ENCODE data around the gene SHOC2. TPM values are rescaled to one million over a fixed set of nuclear protein-coding genes. Genes with fewer than 3 reads are reported as not detected.
A peak's percentile ranks its signal among the peaks of the same experiment; 100 is the strongest.

The SHOC2 gene
- total and polyA plus RNA-seq, 12 donors = 18.6 to 68.2 (median 48.5) TPM

DNA sequence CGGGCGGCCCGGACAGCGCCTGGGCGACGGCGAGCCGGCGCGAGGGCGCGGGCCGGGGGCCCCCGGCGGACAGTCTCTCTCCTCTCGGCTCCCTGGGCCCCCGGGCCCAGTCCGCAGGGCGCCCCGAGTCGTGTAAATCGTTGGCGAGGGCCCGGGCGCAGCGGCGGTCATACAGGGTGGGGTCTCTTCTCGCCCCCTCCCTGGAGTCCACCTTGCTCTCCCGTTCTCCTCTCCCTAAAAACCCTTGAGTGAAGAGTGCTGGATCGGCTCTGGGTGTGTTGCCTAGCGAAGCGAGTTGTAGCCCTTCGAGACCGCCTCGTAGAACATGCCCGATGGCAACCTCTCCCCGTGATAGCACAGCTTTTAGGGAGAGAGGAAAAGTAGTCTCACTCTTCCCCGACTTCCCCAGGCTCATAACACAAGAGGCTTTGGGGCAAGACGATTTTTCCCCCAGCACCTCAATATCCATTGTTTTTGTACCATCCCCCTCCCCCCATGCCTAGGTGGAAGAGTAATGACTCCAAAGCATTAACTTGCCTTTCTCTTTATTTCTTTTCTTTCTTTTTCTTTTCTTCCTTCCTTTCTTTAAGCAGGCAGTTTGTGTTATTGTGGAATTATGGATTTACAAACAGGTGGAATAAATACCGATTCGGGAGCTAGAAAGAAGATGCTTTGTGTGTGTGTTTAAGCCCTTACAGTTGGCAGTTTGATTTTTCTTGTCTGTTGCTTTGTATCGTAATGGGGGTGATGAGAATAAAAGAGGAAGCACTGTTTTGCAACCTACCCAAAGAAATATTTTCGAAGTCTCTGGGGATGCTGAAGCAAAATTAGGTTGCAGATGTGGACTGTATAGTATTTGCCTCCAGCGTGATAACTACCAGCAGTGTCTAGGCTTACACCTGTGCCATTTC, 822 bp downstream of the SHOC2 start:
- peaks cover 0 to 12% (median 0%) of the 10 kb centered on the region in 9 donors for H3K36me3 ChIP-seq
- no peaks in the 10 kb centered on the region for H3K27me3 ChIP-seq
- intact Hi-C loops (cut with DNase I) = loop anchor here in 4 of 10 donors (2.0 to 10.0 kb wide), 5 partner anchors 49 to 915 kb away; partner anchors contain the start of genes ADD3 (in 1 of the 4), DUSP5 (in 1 of the 4) and PDCD4 (in 1 of the 4)
- DNase-seq (peak; percentile 38 to 42), ATAC-seq (no peak)
- H3K4me1 ChIP-seq = peaks cover 7 to 64% (median 51%) of the 10 kb centered on the region in 9 donors
- H3K27ac ChIP-seq = peak overlapping the region; percentile 85 to 99 (median 92)
- 0% methylated on average over 44 of the region's 44 CpGs for WGBS, 2 donors
- TF ChIP-seq, protein P1, sequence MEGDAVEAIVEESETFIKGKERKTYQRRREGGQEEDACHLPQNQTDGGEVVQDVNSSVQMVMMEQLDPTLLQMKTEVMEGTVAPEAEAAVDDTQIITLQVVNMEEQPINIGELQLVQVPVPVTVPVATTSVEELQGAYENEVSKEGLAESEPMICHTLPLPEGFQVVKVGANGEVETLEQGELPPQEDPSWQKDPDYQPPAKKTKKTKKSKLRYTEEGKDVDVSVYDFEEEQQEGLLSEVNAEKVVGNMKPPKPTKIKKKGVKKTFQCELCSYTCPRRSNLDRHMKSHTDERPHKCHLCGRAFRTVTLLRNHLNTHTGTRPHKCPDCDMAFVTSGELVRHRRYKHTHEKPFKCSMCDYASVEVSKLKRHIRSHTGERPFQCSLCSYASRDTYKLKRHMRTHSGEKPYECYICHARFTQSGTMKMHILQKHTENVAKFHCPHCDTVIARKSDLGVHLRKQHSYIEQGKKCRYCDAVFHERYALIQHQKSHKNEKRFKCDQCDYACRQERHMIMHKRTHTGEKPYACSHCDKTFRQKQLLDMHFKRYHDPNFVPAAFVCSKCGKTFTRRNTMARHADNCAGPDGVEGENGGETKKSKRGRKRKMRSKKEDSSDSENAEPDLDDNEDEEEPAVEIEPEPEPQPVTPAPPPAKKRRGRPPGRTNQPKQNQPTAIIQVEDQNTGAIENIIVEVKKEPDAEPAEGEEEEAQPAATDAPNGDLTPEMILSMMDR (IDR thresholded peaks at IDR 0.05) = no peak
- peak overlapping the region; percentile 59 to 79 (median 68) for H3K4me3 ChIP-seq
- H3K9me3 ChIP-seq = no peaks in the 10 kb centered on the region

GRCh38 chr10:110923856-110924493, 4.6 kb downstream of the SHOC2 start:
- intact Hi-C loops (cut with DNase I) = loop anchor here in 2 of 10 donors (5.0 to 10.0 kb wide), 2 partner anchors 61 to 78 kb away; no protein-coding TSS in a partner anchor
- Histone ChIP-seq H3K9me3 (no peaks in the 10 kb centered on the region), H3K27me3 (no peaks in the 10 kb centered on the region), H3K4me3 (peak overlapping the region in 1 of 10 donors; percentile 11), H3K27ac (peak overlapping the region in 1 of 10 donors; percentile 23), H3K4me1 (peaks cover 0 to 75% (median 57%) of the 10 kb centered on the region in 9 donors), H3K36me3 (no peaks in the 10 kb centered on the region)
- TF ChIP-seq, protein P1 (IDR thresholded peaks at IDR 0.05) = no peak
- DNase-seq (no peak), ATAC-seq (no peak)
- WGBS, 2 donors = 31 to 42% methylated on average over 2 of the region's 2 CpGs

DNA sequence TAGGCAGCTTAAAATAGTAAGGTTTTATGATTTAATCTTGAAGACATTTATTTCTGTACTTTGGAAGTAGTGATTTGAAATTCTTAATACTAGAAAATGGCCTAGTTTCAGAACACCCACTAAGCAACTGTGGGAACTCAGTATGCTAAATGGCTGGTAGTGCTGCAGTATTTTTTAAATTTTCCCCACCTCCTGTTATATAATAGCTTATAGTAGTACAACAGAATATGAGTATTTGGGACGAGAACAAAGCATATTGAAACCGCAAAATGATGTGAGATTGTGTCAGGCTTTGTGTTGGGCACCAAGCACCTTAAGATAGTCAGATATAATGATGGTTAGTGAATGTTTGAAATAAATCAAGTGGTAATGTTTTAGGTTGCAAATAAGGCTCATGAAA, 8.1 kb downstream of the SHOC2 start:
- no peak for DNase-seq
- TF ChIP-seq, protein P1 (IDR thresholded peaks at IDR 0.05) = no peak
- no peaks in the 10 kb centered on the region for H3K9me3 ChIP-seq
- no peaks in the 10 kb centered on the region for H3K36me3 ChIP-seq
- ATAC-seq = no peak
- no peaks in the 10 kb centered on the region for H3K27me3 ChIP-seq
- WGBS, 2 donors = 97 to 98% methylated on average over 2 of the region's 2 CpGs
- intact Hi-C loops (cut with DNase I) = loop anchor here in 1 of 10 donors (10.0 kb wide), 1 partner anchor 57 kb away; no protein-coding TSS in a partner anchor
- H3K4me1 ChIP-seq = peaks cover 0 to 87% (median 60%) of the 10 kb centered on the region in 9 donors
- no peak overlapping the region for H3K27ac ChIP-seq
- no peak overlapping the region for H3K4me3 ChIP-seq

GRCh38 chr10:110931769-110932381, 12.5 kb downstream of the SHOC2 start:
- peaks cover 0 to 4% (median 0%) of the 10 kb centered on the region in 9 donors for H3K36me3 ChIP-seq
- H3K4me3 ChIP-seq = no peak overlapping the region
- H3K27me3 ChIP-seq = no peaks in the 10 kb centered on the region
- ATAC-seq = peak in 5 of 8 donors; percentile 57 to 81 (median 71)
- TF ChIP-seq, protein P1 (IDR thresholded peaks at IDR 0.05) = no peak
- intact Hi-C loops (cut with DNase I) = no loop called here
- H3K9me3 ChIP-seq = no peaks in the 10 kb centered on the region
- H3K4me1 ChIP-seq = peaks cover 0 to 52% (median 35%) of the 10 kb centered on the region in 9 donors
- 27 to 40% methylated on average over 1 of the region's 1 CpG for WGBS, 2 donors
- DNase-seq = no peak
- peak overlapping the region in 5 of 10 donors; percentile 1 to 37 (median 19) for H3K27ac ChIP-seq
